Prostate gland (tissue), 2 donors: ENCODE measurements around the gene CDH26.

Source experiments
- CTCF ChIP-seq, 4 experiments: fragments of 200-600 bp in 2 of 4; fragments of 450-650 bp in 2 of 4; sonication (generic) in 2 of 4; IDR thresholded peaks; 1 replicate in 3 of 4; 2 replicates in 1 of 4; pipeline ENCODE4 v1.5.1; 2016 to 2019; ENCODE audit warnings: antibody characterized with exemption in 4 of 4, mild to moderate bottlenecking in 2 of 4, moderate library complexity in 2 of 4
- POLR2A ChIP-seq: fragments of 450-650 bp; IDR thresholded peaks from one replicate; pipeline ENCODE4 v1.6.1; 2016; ENCODE audit warnings: antibody characterized with exemption, mild to moderate bottlenecking
- POLR2AphosphoS5 ChIP-seq: sonication (generic); formaldehyde crosslinking; IDR thresholded peaks from one replicate; pipeline ENCODE4 v1.6.1; 2017; ENCODE audit warnings: antibody characterized with exemption

- no peak for TF ChIP-seq POLR2A
- no peak for TF ChIP-seq CTCF (IDR thresholded peaks at IDR 0.05)
- no peak for TF ChIP-seq POLR2AphosphoS5
Observed at GRCh38 chr20:60055740-60056139, 97.5 kb downstream of the CDH26 start.
